HG03175 (cell line): ENCODE data around the gene PDIA4.
"Not testable (repeated sequence)": the region's sequence is repeated elsewhere in the genome, so short reads cannot be mapped to it uniquely, and the experiment has no call there.

Experiments
- ATAC-seq: cut with Tn5 transposase; IDR thresholded peaks from one replicate; pipeline ENCODE4 v1.9.1; 2021; ENCODE audit warnings: mild to moderate bottlenecking, moderate library complexity; ENCODE audit not compliant: unreplicated experiment

The PDIA4 gene

GRCh38 chr7:149036676-149037075 is 8.4 kb upstream of the PDIA4 start:
- ATAC-seq, result no peak

- no peak for ATAC-seq
Measured at GRCh38 chr7:149031353-149031910, 3.1 kb upstream of the PDIA4 start.

GRCh38 chr7:149030439-149030838 is 2.1 kb upstream of the PDIA4 start:
- not testable (repeated sequence) for ATAC-seq

- ATAC-seq, result no peak
Measured at GRCh38 chr7:149027611-149028345, 527 bp downstream of the PDIA4 start.

GRCh38 chr7:149027055-149027454 is 1.2 kb downstream of the PDIA4 start:
- ATAC-seq, result no peak

- no peak for ATAC-seq
Measured at GRCh38 chr7:149023662-149024061, 4.6 kb downstream of the PDIA4 start.

GRCh38 chr7:149022756-149023360 is 5.4 kb downstream of the PDIA4 start:
- ATAC-seq, result no peak

- ATAC-seq, result no peak
Measured at GRCh38 chr7:149021725-149022062, 6.6 kb downstream of the PDIA4 start.

- ATAC-seq, result no peak
Measured at GRCh38 chr7:149020483-149020882, 7.8 kb downstream of the PDIA4 start.

GRCh38 chr7:149016876-149017275 is 11.4 kb downstream of the PDIA4 start:
- no peak for ATAC-seq

- no peak for ATAC-seq
Measured at GRCh38 chr7:149014309-149014708, 14.0 kb downstream of the PDIA4 start.

- ATAC-seq, result no peak
Measured at GRCh38 chr7:149013876-149014275, 14.4 kb downstream of the PDIA4 start.

GRCh38 chr7:149012730-149013129 is 15.6 kb downstream of the PDIA4 start:
- ATAC-seq, result not testable (repeated sequence)

- ATAC-seq, result no peak
Measured at GRCh38 chr7:149011491-149011890, 16.8 kb downstream of the PDIA4 start.

GRCh38 chr7:149010451-149010850 is 17.9 kb downstream of the PDIA4 start:
- no peak for ATAC-seq

GRCh38 chr7:149009527-149009926 is 18.8 kb downstream of the PDIA4 start:
- ATAC-seq, result no peak

GRCh38 chr7:149007611-149008010 is 20.7 kb downstream of the PDIA4 start:
- no peak for ATAC-seq

GRCh38 chr7:149007146-149007545 is 21.2 kb downstream of the PDIA4 start:
- no peak for ATAC-seq

GRCh38 chr7:149006345-149006725 is 22.0 kb downstream of the PDIA4 start:
- ATAC-seq, result no peak

- ATAC-seq, result peak; percentile 85
Measured at GRCh38 chr7:149005427-149006344, 22.6 kb downstream of the PDIA4 start.
